AG08396 (cell line): Measurements from ENCODE around the gene POU2F1.

ENCODE experiments used
- DNase-seq: peaks from one replicate; pipeline ENCODE4 v3.0.0; 2012; ENCODE audit warnings: low spot score, mixed read lengths

POU2F1 gene

GRCh38 chr1:167467752-167468151, 247.1 kb downstream of the POU2F1 start:
- no peak for DNase-seq

GRCh38 chr1:167469280-167469965, 248.7 kb downstream of the POU2F1 start:
- no peak for DNase-seq

GRCh38 chr1:167471568-167471967, 250.9 kb downstream of the POU2F1 start:
- no peak for DNase-seq

GRCh38 chr1:167472752-167473521, 252.3 kb downstream of the POU2F1 start:
- no peak for DNase-seq

- DNase-seq = no peak
Measured at GRCh38 chr1:167473761-167474160, 253.1 kb downstream of the POU2F1 start.

GRCh38 chr1:167474191-167474641, 253.5 kb downstream of the POU2F1 start:
- no peak for DNase-seq

GRCh38 chr1:167476061-167476460, 255.4 kb downstream of the POU2F1 start:
- no peak for DNase-seq
